GM23248 (cell line): ENCODE measurements around the gene ASCL1. TPM values are rescaled to one million over a fixed set of nuclear protein-coding genes. Genes with fewer than 3 reads are reported as not detected.

Experiments used
- DNase-seq: peaks from one replicate; pipeline ENCODE4 v3.0.0-alpha.2; 2015
- H2AFZ ChIP-seq: fragments of 200-600 bp; sonication (generic); 2 replicates; pipeline ENCODE4 v1.6.1; 2016; ENCODE audit warnings: antibody characterized with exemption
- H3F3A ChIP-seq: fragments of 200-600 bp; sonication (generic); 2 replicates; pipeline ENCODE4 v1.6.1; 2016; ENCODE audit warnings: mild to moderate bottlenecking, antibody characterized with exemption, mixed run types; ENCODE audit not compliant: insufficient read depth
- H3K27ac ChIP-seq: fragments of 200-600 bp; sonication (generic); 2 replicates; pipeline ENCODE4 v1.5.1; 2016; ENCODE audit warnings: mild to moderate bottlenecking
- H3K27me3 ChIP-seq: fragments of 200-600 bp; sonication (generic); replicated peaks from 2 replicates; pipeline ENCODE4 v1.6.1; 2016; ENCODE audit warnings: mild to moderate bottlenecking; ENCODE audit not compliant: insufficient read depth
- H3K36me3 ChIP-seq: fragments of 200-600 bp; sonication (generic); 2 replicates; pipeline ENCODE4 v1.6.1; 2016; ENCODE audit warnings: low read depth, mild to moderate bottlenecking
- H3K4me1 ChIP-seq: fragments of 200-600 bp; sonication (generic); 2 replicates; pipeline ENCODE4 v1.6.1; 2016; ENCODE audit warnings: mild to moderate bottlenecking; ENCODE audit not compliant: insufficient read depth
- H3K4me2 ChIP-seq: fragments of 200-600 bp; sonication (generic); one replicate; pipeline ENCODE4 v1.6.1; 2016; ENCODE audit warnings: mild to moderate bottlenecking; ENCODE audit not compliant: unreplicated experiment
- H3K4me3 ChIP-seq: fragments of 200-600 bp; sonication (generic); 2 replicates; pipeline ENCODE4 v1.5.1; 2016; ENCODE audit warnings: mild to moderate bottlenecking
- H3K79me2 ChIP-seq: fragments of 200-600 bp; sonication (generic); 2 replicates; pipeline ENCODE4 v1.6.1; 2016; ENCODE audit warnings: mild to moderate bottlenecking; ENCODE audit not compliant: insufficient read depth
- H3K9ac ChIP-seq: fragments of 200-600 bp; sonication (generic); 2 replicates; pipeline ENCODE4 v1.6.1; 2016; ENCODE audit warnings: mild to moderate bottlenecking
- H3K9me2 ChIP-seq: fragments of 200-600 bp; sonication (generic); 2 replicates; pipeline ENCODE4 v1.6.1; 2016; ENCODE audit warnings: mixed run types, mild to moderate bottlenecking, moderate library complexity; ENCODE audit not compliant: insufficient read depth
- H3K9me3 ChIP-seq: fragments of 200-600 bp; sonication (generic); one replicate; pipeline ENCODE4 v1.6.1; 2017; ENCODE audit warnings: low read depth
- H4K20me1 ChIP-seq: fragments of 200-600 bp; sonication (generic); 2 replicates; pipeline ENCODE4 v1.6.0; 2016; ENCODE audit not compliant: insufficient read depth
- EZH2 ChIP-seq: fragments of 200-600 bp; sonication (generic); IDR thresholded peaks from 2 replicates; pipeline ENCODE4 v1.6.1; 2018; ENCODE audit warnings: antibody characterized with exemption, mild to moderate bottlenecking; ENCODE audit not compliant: insufficient read depth, poor library complexity, severe bottlenecking
- EZH2phosphoT487 ChIP-seq: fragments of 200-600 bp; sonication (generic); IDR thresholded peaks from 2 replicates; pipeline ENCODE4 v1.6.1; 2018; ENCODE audit warnings: antibody characterized with exemption, moderate library complexity, mild to moderate bottlenecking, low read depth; ENCODE audit not compliant: insufficient read depth
- WGBS, 2 experiments: methylation state at CpG; one replicate each; pipeline ENCODE4 v1.1.6; 2015 to 2017; ENCODE audit warnings: low lambda C conversion rate in 2 of 2, low coverage in 1 of 2; ENCODE audit errors: missing lambda C conversion rate in 2 of 2; 5-methylcytosine and 5-hydroxymethylcytosine counted together
- in situ Hi-C: fragments of 300-500 bp; cut with MboI; formaldehyde crosslinking; loops from 2 replicates; pipeline ENCODE4 v1.15.0; 2020
- polyA plus RNA-seq: library from polyadenylated mRNA; unstranded; fragments of >200 nt; fragmentation: Nextera tagmentation; extraction: Ambion mirVana; gene quantifications from 2 replicates; pipeline ENCODE4 v1.2.1, GENCODE V29; 2016
- total RNA-seq: library from RNA; depleted of rRNA; stranded (reverse); fragments of >200 nt; shearing (Covaris generic); gene quantifications from 2 replicates; pipeline ENCODE4 v1.2.3, GENCODE V29; 2014

The ASCL1 gene
- total and polyA plus RNA-seq, 2 experiments from 2014 or later = not detected

GRCh38 chr12:102961466-102961855, 4.0 kb downstream of the ASCL1 start:
- Histone ChIP-seq H3K79me2 (no peaks in the 10 kb centered on the region), H3K9me2 (no peaks in the 10 kb centered on the region), H2AFZ (no peak overlapping the region), H3K27ac (no peak overlapping the region), H3K27me3 (peaks cover 89% of the 10 kb centered on the region), H3K4me1 (no peaks in the 10 kb centered on the region), H3K36me3 (no peaks in the 10 kb centered on the region), H4K20me1 (no peaks in the 10 kb centered on the region), H3K4me3 (no peak overlapping the region), H3K9ac (no peak overlapping the region), H3K9me3 (no peaks in the 10 kb centered on the region), H3K4me2 (no peak overlapping the region), H3F3A (no peaks in the 10 kb centered on the region)
- in situ Hi-C loops = no loop called here
- DNase-seq = no peak
- WGBS, 2 experiments = 2 to 4% methylated on average over 8 of the region's 8 CpGs
- TF ChIP-seq EZH2 (no peak), EZH2phosphoT487 (no peak)

- Histone ChIP-seq H3K27ac (no peak overlapping the region), H3K9me3 (no peaks in the 10 kb centered on the region), H3K79me2 (no peaks in the 10 kb centered on the region), H3K27me3 (peaks cover 79% of the 10 kb centered on the region), H3K36me3 (no peaks in the 10 kb centered on the region), H3F3A (no peaks in the 10 kb centered on the region), H3K4me2 (no peak overlapping the region), H4K20me1 (no peaks in the 10 kb centered on the region), H2AFZ (no peak overlapping the region), H3K4me3 (no peak overlapping the region), H3K9ac (no peak overlapping the region), H3K9me2 (no peaks in the 10 kb centered on the region), H3K4me1 (no peaks in the 10 kb centered on the region)
- TF ChIP-seq EZH2phosphoT487 (no peak), EZH2 (peak; percentile 33)
- in situ Hi-C loops = no loop called here
- DNase-seq = no peak
- 2% methylated on average over 11 of the region's 11 CpGs for WGBS, 2 experiments
Observed at GRCh38 chr12:102962532-102962931, 5.1 kb downstream of the ASCL1 start.

GRCh38 chr12:102962986-102963385, 5.5 kb downstream of the ASCL1 start:
- Histone ChIP-seq H3K4me3 (no peak overlapping the region), H3K79me2 (no peaks in the 10 kb centered on the region), H4K20me1 (no peaks in the 10 kb centered on the region), H3K9me2 (no peaks in the 10 kb centered on the region), H3K27me3 (peaks cover 75% of the 10 kb centered on the region), H3F3A (no peaks in the 10 kb centered on the region), H3K27ac (no peak overlapping the region), H3K4me2 (no peak overlapping the region), H2AFZ (no peak overlapping the region), H3K4me1 (no peaks in the 10 kb centered on the region), H3K36me3 (no peaks in the 10 kb centered on the region), H3K9me3 (no peaks in the 10 kb centered on the region), H3K9ac (no peak overlapping the region)
- no peak for DNase-seq
- 2% methylated on average over 3 of the region's 3 CpGs for WGBS, 2 experiments
- in situ Hi-C loops = no loop called here
- TF ChIP-seq EZH2phosphoT487 (no peak), EZH2 (no peak)

- WGBS, 2 experiments = 23 to 27% methylated on average over 4 of the region's 4 CpGs
- H3K9me2 ChIP-seq = no peaks in the 10 kb centered on the region
- H3K4me1 ChIP-seq = no peaks in the 10 kb centered on the region
- peaks cover 67% of the 10 kb centered on the region for H3K27me3 ChIP-seq
- in situ Hi-C loops = no loop called here
- H3K79me2 ChIP-seq = no peaks in the 10 kb centered on the region
- H3K36me3 ChIP-seq = no peaks in the 10 kb centered on the region
- no peak overlapping the region for H3K4me2 ChIP-seq
- no peaks in the 10 kb centered on the region for H3K9me3 ChIP-seq
- no peak overlapping the region for H2AFZ ChIP-seq
- H3K4me3 ChIP-seq = no peak overlapping the region
- no peak overlapping the region for H3K27ac ChIP-seq
- no peak for DNase-seq
- no peak for TF ChIP-seq EZH2
- TF ChIP-seq EZH2phosphoT487 = no peak
- no peaks in the 10 kb centered on the region for H4K20me1 ChIP-seq
- no peaks in the 10 kb centered on the region for H3F3A ChIP-seq
- no peak overlapping the region for H3K9ac ChIP-seq
Observed at GRCh38 chr12:102963796-102964195, 6.3 kb downstream of the ASCL1 start.

GRCh38 chr12:102964872-102965271, 7.4 kb downstream of the ASCL1 start:
- H3K4me2 ChIP-seq = no peak overlapping the region
- 5 to 7% methylated on average over 21 of the region's 21 CpGs for WGBS, 2 experiments

More at GRCh38 chr12:102964872-102965271, 7.4 kb downstream of the ASCL1 start:
- no peaks in the 10 kb centered on the region for H3F3A ChIP-seq
- no peaks in the 10 kb centered on the region for H3K4me1 ChIP-seq
- DNase-seq = no peak
- no peaks in the 10 kb centered on the region for H3K36me3 ChIP-seq
- peaks cover 57% of the 10 kb centered on the region for H3K27me3 ChIP-seq
- H3K9ac ChIP-seq = no peak overlapping the region
- H3K4me3 ChIP-seq = no peak overlapping the region
- TF ChIP-seq EZH2phosphoT487 (no peak), EZH2 (no peak)
- no peaks in the 10 kb centered on the region for H4K20me1 ChIP-seq
- no peak overlapping the region for H2AFZ ChIP-seq
- no peaks in the 10 kb centered on the region for H3K9me2 ChIP-seq
- in situ Hi-C loops = no loop called here
- H3K27ac ChIP-seq = no peak overlapping the region
- no peaks in the 10 kb centered on the region for H3K79me2 ChIP-seq
- no peaks in the 10 kb centered on the region for H3K9me3 ChIP-seq
